Gastrocnemius medialis (tissue), 4 donors: ENCODE measurements around the gene LMTK2. TPM values are rescaled to one million over a fixed set of nuclear protein-coding genes. Genes with fewer than 3 reads are reported as not detected.

Experiments
- ATAC-seq, 2 donors: fragments of 150-250 bp; one replicate each; pipeline ENCODE4 v1.9.1; 2016
- DNase-seq, 2 donors: peaks; one replicate each; pipeline ENCODE4 v3.0.0-alpha.2; 2019
- H3K27ac ChIP-seq, 4 donors: fragments of 200-600 bp; sonication (generic); 1 replicate in 1 of 4; 2 replicates in 3 of 4; pipeline ENCODE4 v1.5.1; 2016 to 2018; ENCODE audit warnings: mild to moderate bottlenecking in 2 of 4, moderate library complexity in 1 of 4
- H3K27me3 ChIP-seq, 3 donors: fragments of 200-600 bp; sonication (generic) in 2 of 3; 1 replicate in 1 of 3; 2 replicates in 2 of 3; pipeline versions ENCODE4 v1.5.1 to v1.6.0; 2016 to 2019; ENCODE audit warnings: mild to moderate bottlenecking in 1 of 3, moderate library complexity in 1 of 3
- H3K36me3 ChIP-seq, 2 donors: fragments of 200-600 bp; sonication (generic) in 1 of 2; one replicate each; pipeline ENCODE4 v1.5.1; 2017 to 2018
- H3K4me1 ChIP-seq, 2 donors: fragments of 200-600 bp; sonication (generic) in 1 of 2; one replicate each; pipeline ENCODE4 v1.5.1; 2016 to 2017; ENCODE audit warnings: mild to moderate bottlenecking in 2 of 2
- H3K4me3 ChIP-seq, 4 donors: fragments of 200-600 bp; sonication (generic) in 3 of 4; 1 replicate in 1 of 4; 2 replicates in 3 of 4; pipeline ENCODE4 v1.5.1; 2016 to 2019; ENCODE audit warnings: mild to moderate bottlenecking in 2 of 4
- H3K9me3 ChIP-seq, 3 donors: fragments of 200-600 bp; sonication (generic) in 2 of 3; 1 replicate in 1 of 3; 2 replicates in 2 of 3; pipeline ENCODE4 v1.5.1; 2016 to 2019
- CTCF ChIP-seq, 5 experiments: fragments of 450-650 bp in 3 of 5; fragments of 200-600 bp in 2 of 5; sonication (generic) in 2 of 5; IDR thresholded peaks in 4 of 5; conservative IDR thresholded peaks in 1 of 5; 1 replicate in 4 of 5; 2 replicates in 1 of 5; pipeline ENCODE4 v1.5.1; 2016 to 2019; ENCODE audit warnings: antibody characterized with exemption in 5 of 5, mild to moderate bottlenecking in 3 of 5, moderate library complexity in 3 of 5
- POLR2A ChIP-seq, 2 donors: fragments of 450-650 bp; IDR thresholded peaks; one replicate each; pipeline ENCODE4 v1.6.1; 2017; ENCODE audit warnings: antibody characterized with exemption in 2 of 2, mild to moderate bottlenecking in 2 of 2, moderate library complexity in 2 of 2
- in situ Hi-C, 4 donors: fragments of 200-750 bp; cut with MboI; loops; one replicate each; pipeline versions ENCODE4 v1.15.0 to v1.8.0; 2017; ENCODE audit warnings: low sequenced_read_pairs in 4 of 4
- intact Hi-C: fragments of 100-400 bp; cut with DNase I; formaldehyde crosslinking; loops from one replicate; pipeline ENCODE4 v1.15.1; 2023; ENCODE audit warnings: low total_unique reads
- total RNA-seq, 4 donors: library from RNA; depleted of rRNA; stranded (reverse); fragments of >200 nt; gene quantifications; one replicate each; pipeline versions ENCODE4 v1.1.0 to v1.2.3, GENCODE V29; 2016

LMTK2 gene
- total RNA-seq, 4 donors from 2014 or later: 10.8 to 44.2 (median 17.7) TPM

DNA sequence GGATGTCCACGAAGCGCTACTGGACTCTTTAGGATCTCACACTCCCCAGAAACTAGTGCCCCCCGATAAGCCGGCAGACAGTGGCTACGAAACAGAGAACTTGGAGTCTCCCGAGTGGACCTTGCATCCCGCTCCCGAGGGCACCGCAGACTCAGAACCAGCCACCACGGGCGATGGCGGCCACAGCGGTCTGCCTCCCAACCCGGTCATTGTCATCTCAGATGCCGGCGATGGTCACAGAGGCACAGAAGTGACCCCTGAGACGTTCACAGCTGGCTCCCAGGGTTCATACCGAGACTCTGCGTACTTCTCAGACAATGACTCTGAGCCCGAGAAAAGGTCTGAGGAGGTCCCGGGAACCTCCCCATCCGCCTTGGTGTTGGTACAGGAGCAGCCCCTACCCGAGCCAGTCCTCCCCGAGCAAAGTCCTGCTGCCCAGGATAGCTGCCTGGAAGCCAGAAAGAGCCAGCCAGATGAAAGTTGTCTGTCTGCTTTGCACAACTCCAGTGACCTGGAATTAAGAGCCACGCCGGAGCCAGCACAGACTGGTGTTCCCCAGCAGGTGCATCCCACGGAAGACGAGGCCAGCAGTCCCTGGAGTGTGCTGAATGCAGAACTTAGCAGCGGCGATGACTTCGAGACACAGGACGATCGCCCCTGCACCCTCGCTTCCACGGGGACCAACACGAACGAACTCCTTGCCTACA is 87.0 kb downstream of the LMTK2 start:
- Histone ChIP-seq H3K27me3 (no peaks in the 10 kb centered on the region), H3K36me3 (peaks cover 0 to 49% of the 10 kb centered on the region in 2 donors), H3K4me3 (no peak overlapping the region), H3K9me3 (no peaks in the 10 kb centered on the region), H3K4me1 (no peaks in the 10 kb centered on the region), H3K27ac (no peak overlapping the region)
- no peak for DNase-seq
- intact Hi-C loops: no loop called here
- TF ChIP-seq CTCF (IDR thresholded peaks at IDR 0.05 in 4 of 5, conservative IDR thresholded peaks at IDR 0.05 in 1 of 5): no peak
- TF ChIP-seq POLR2A (IDR thresholded peaks at IDR 0.05): no peak
- in situ Hi-C loops: no loop called here
- ATAC-seq: no peak

DNA sequence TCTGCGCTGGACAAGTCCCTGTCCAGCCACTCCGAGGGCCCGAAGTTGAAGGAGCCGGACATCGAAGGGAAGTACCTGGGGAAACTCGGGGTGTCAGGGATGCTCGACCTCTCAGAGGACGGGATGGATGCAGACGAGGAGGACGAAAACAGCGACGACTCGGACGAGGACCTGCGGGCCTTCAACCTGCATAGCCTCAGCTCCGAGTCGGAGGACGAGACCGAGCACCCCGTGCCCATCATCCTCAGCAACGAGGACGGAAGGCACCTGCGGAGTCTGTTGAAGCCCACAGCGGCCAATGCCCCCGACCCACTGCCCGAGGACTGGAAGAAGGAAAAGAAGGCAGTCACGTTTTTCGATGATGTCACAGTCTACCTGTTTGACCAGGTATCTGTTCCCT is 87.5 kb downstream of the LMTK2 start:
- intact Hi-C loops (no loop called here), in situ Hi-C loops (no loop called here)
- H3K27me3 ChIP-seq: no peaks in the 10 kb centered on the region
- H3K9me3 ChIP-seq: no peaks in the 10 kb centered on the region
- no peak for DNase-seq
- TF ChIP-seq POLR2A (IDR thresholded peaks at IDR 0.05): no peak
- no peak for TF ChIP-seq CTCF (IDR thresholded peaks at IDR 0.05 in 4 of 5, conservative IDR thresholded peaks at IDR 0.05 in 1 of 5)
- no peak overlapping the region for H3K27ac ChIP-seq
- ATAC-seq: no peak
- no peak overlapping the region for H3K4me3 ChIP-seq
- H3K36me3 ChIP-seq: peaks cover 0 to 49% of the 10 kb centered on the region in 2 donors
- no peaks in the 10 kb centered on the region for H3K4me1 ChIP-seq

DNA sequence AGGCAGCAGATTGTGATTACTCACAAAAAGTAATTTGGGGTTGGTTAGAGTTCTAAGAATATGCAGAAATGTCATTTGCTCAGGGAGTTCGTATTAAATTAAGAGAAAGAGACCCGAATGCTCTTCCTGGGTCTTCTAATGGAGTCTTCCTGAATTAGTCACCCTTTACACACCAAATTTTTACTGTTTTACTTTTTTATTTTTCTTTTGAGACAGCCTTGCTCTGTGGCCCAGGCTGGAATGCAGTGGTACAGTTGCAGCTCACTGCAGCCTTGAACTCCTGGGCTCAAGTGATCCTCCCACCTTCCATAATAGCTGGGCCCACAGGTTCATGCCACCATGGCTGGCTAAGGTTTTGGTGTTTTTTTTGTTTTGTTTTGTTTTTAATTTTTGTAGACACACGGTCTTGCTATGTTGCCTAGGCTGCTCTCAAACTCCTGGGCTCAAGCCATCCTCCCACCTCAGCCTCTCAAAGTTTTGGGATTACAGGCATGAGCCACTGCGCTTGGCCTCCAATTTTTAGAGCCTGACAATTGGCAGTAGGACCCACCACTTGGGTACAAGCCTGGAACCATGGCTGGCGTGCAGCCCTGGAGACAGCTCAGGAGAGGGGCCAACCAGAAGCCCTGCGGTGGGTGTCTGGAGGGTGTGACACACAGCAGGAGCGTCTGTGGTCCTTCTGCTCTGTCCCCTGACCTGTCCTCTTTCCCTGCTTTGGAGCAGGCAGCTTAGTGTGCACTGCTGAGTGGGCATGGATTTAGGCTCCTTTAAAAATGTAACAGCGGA is 88.2 kb downstream of the LMTK2 start:
- H3K4me1 ChIP-seq: no peaks in the 10 kb centered on the region
- no peaks in the 10 kb centered on the region for H3K27me3 ChIP-seq
- ATAC-seq (no peak), DNase-seq (peak in 1 of 2 donors; percentile 8)
- in situ Hi-C loops: no loop called here
- no peak overlapping the region for H3K4me3 ChIP-seq
- H3K36me3 ChIP-seq: peaks cover 0 to 49% of the 10 kb centered on the region in 2 donors
- TF ChIP-seq CTCF (IDR thresholded peaks at IDR 0.05 in 4 of 5, conservative IDR thresholded peaks at IDR 0.05 in 1 of 5) (no peak), POLR2A (IDR thresholded peaks at IDR 0.05) (no peak)
- intact Hi-C loops: no loop called here
- H3K9me3 ChIP-seq: no peaks in the 10 kb centered on the region
- no peak overlapping the region for H3K27ac ChIP-seq

- Histone ChIP-seq H3K4me1 (no peaks in the 10 kb centered on the region), H3K27me3 (no peaks in the 10 kb centered on the region), H3K27ac (no peak overlapping the region), H3K36me3 (peaks cover 0 to 41% of the 10 kb centered on the region in 2 donors), H3K4me3 (no peak overlapping the region), H3K9me3 (no peaks in the 10 kb centered on the region)
- TF ChIP-seq CTCF (IDR thresholded peaks at IDR 0.05 in 4 of 5, conservative IDR thresholded peaks at IDR 0.05 in 1 of 5) (no peak), POLR2A (IDR thresholded peaks at IDR 0.05) (no peak)
- intact Hi-C loops: no loop called here
- ATAC-seq: no peak
- in situ Hi-C loops: no loop called here
- no peak for DNase-seq
Measured at GRCh38 chr7:98196706-98197605, 90.3 kb downstream of the LMTK2 start.
